Activated CD8-positive, alpha-beta memory T cell treated with anti-CD3 and anti-CD28 coated beads, Interleukin-2, amount 50 U/mL, for 1 hour (primary cell): Measurements from ENCODE around the gene PCSK6.

Experiments used
- DNase-seq: peaks from one replicate; pipeline ENCODE4 v3.0.0-alpha.2; 2020; ENCODE audit errors: extremely low read depth

PCSK6 gene

GRCh38 chr15:101489599-101490407, at the start of gene PCSK6:
TSS of gene PCSK6 (minus strand) at chr15:101489707. CDS start at chr15:101489670, 37 bp downstream.
- no peak for DNase-seq

- no peak for DNase-seq
Measured at GRCh38 chr15:101538996-101539395, 49.5 kb upstream of the PCSK6 start.

- no peak for DNase-seq
Measured at GRCh38 chr15:101538177-101538576, 48.7 kb upstream of the PCSK6 start.

- no peak for DNase-seq
Measured at GRCh38 chr15:101537483-101538080, 48.1 kb upstream of the PCSK6 start.

GRCh38 chr15:101536875-101537405, 47.4 kb upstream of the PCSK6 start:
- no peak for DNase-seq

- DNase-seq: no peak
Measured at GRCh38 chr15:101536166-101536874, 46.8 kb upstream of the PCSK6 start.

- DNase-seq: no peak
Measured at GRCh38 chr15:101535170-101535902, 45.8 kb upstream of the PCSK6 start.

GRCh38 chr15:101534376-101534970, 45.0 kb upstream of the PCSK6 start:
- DNase-seq: no peak

- DNase-seq: no peak
Measured at GRCh38 chr15:101533371-101534140, 44.0 kb upstream of the PCSK6 start.

- no peak for DNase-seq
Measured at GRCh38 chr15:101532865-101533264, 43.4 kb upstream of the PCSK6 start.

GRCh38 chr15:101531170-101531569, 41.7 kb upstream of the PCSK6 start:
- DNase-seq: no peak

- no peak for DNase-seq
Measured at GRCh38 chr15:101530224-101530958, 40.9 kb upstream of the PCSK6 start.

GRCh38 chr15:101528917-101529299, 39.4 kb upstream of the PCSK6 start:
- DNase-seq: no peak

- DNase-seq: no peak
Measured at GRCh38 chr15:101528108-101528916, 38.8 kb upstream of the PCSK6 start.

- no peak for DNase-seq
Measured at GRCh38 chr15:101526890-101527289, 37.4 kb upstream of the PCSK6 start.

GRCh38 chr15:101526442-101526841, 36.9 kb upstream of the PCSK6 start:
- DNase-seq: no peak

- no peak for DNase-seq
Measured at GRCh38 chr15:101526021-101526420, 36.5 kb upstream of the PCSK6 start.

GRCh38 chr15:101525087-101525669, 35.7 kb upstream of the PCSK6 start:
- no peak for DNase-seq

GRCh38 chr15:101523560-101523940, 34.0 kb upstream of the PCSK6 start:
- no peak for DNase-seq
